ENCODE results near the gene ZNF513.

The ZNF513 gene

GRCh38 chr2:27369471-27370025, 11.0 kb downstream of the ZNF513 start:
- DNase-seq (ENCODE audit: low read depth), result no peak
- TF ChIP-seq CTCF (IDR thresholded peaks at IDR 0.05; ENCODE audit: low read depth, low read length, missing control alignments), result no peak
- peak overlapping the region; percentile 80 for H3K4me3 ChIP-seq (ENCODE audit: low read depth, low read length)

GRCh38 chr2:27363933-27364332, 16.6 kb downstream of the ZNF513 start:
- no peak overlapping the region for H3K4me3 ChIP-seq (ENCODE audit: low read depth, low read length)
- TF ChIP-seq CTCF (IDR thresholded peaks at IDR 0.05; ENCODE audit: low read depth, low read length, missing control alignments), result no peak
- no peak for DNase-seq (ENCODE audit: low read depth)

- H3K4me3 ChIP-seq (ENCODE audit: low read depth, low read length), result no peak overlapping the region
- DNase-seq (ENCODE audit: low read depth), result no peak
- TF ChIP-seq CTCF (IDR thresholded peaks at IDR 0.05; ENCODE audit: low read depth, low read length, missing control alignments), result no peak
These were observed 17.7 kb downstream of the ZNF513 start for GRCh38 chr2:27362678-27363420.

- DNase-seq (ENCODE audit: low read depth), result peak; percentile 95
- no peak for TF ChIP-seq CTCF (IDR thresholded peaks at IDR 0.05; ENCODE audit: low read depth, low read length, missing control alignments)
These were observed 24.0 kb downstream of the ZNF513 start, which contains the start of gene GTF3C2 for GRCh38 chr2:27356382-27357181. Gene GTF3C2 (minus strand): TSS chr2:27356764. CDS start chr2:27343554, 13,210 bp downstream.

GRCh38 chr2:27356056-27356381, 24.5 kb downstream of the ZNF513 start:
- peak overlapping the region; percentile 97 for H3K4me3 ChIP-seq (ENCODE audit: low read depth, low read length)
- peak; percentile 36 for DNase-seq (ENCODE audit: low read depth)
- no peak for TF ChIP-seq CTCF (IDR thresholded peaks at IDR 0.05; ENCODE audit: low read depth, low read length, missing control alignments)

More at GRCh38 chr2:27356382-27357181, 24.0 kb downstream of the ZNF513 start, which contains the start of gene GTF3C2:
- H3K4me3 ChIP-seq (ENCODE audit: low read depth, low read length), result peak within 1 kb of the TSS; percentile 97

- DNase-seq (ENCODE audit: low read depth), result no peak
- H3K4me3 ChIP-seq (ENCODE audit: low read depth, low read length), result no peak overlapping the region
- no peak for TF ChIP-seq CTCF (IDR thresholded peaks at IDR 0.05; ENCODE audit: low read depth, low read length, missing control alignments)
These were observed 26.0 kb downstream of the ZNF513 start for GRCh38 chr2:27354597-27354927.

All from GM12864 (cell line).